Activated naive CD4-positive, alpha-beta T cell treated with anti-CD3 and anti-CD28 coated beads for 36 hours (primary cell): ENCODE measurements around the gene EHMT1. TPM values are rescaled to one million over a fixed set of nuclear protein-coding genes. Genes with fewer than 3 reads are reported as not detected.
"Not testable (repeated sequence)": the region's sequence is repeated elsewhere in the genome, so short reads cannot be mapped to it uniquely, and the experiment has no call there.

Experiments used
- CTCF ChIA-PET: fragments of 350-600 bp; sonication (Branson Sonifier 250); formaldehyde crosslinking; loops from one replicate; lab custom pipeline; 2021; ENCODE audit warnings: antibody characterized with exemption; lab: Charles Lee
- DNase-seq: peaks from one replicate; pipeline ENCODE4 v3.0.0-alpha.2; 2020
- H3K27ac Mint-ChIP-seq: one replicate; pipeline ENCODE4 v1.8.0; 2021; ENCODE audit warnings: mild to moderate bottlenecking, mixed read lengths
- H3K27me3 Mint-ChIP-seq: one replicate; pipeline ENCODE4 v1.8.0; 2021; ENCODE audit warnings: low read depth, mixed read lengths
- H3K36me3 Mint-ChIP-seq: one replicate; pipeline ENCODE4 v1.8.0; 2021; ENCODE audit warnings: low read depth, mixed read lengths
- H3K4me1 Mint-ChIP-seq: one replicate; pipeline ENCODE4 v1.8.0; 2021; ENCODE audit warnings: low read depth, mixed read lengths
- H3K4me3 Mint-ChIP-seq: one replicate; pipeline ENCODE4 v1.8.0; 2021; ENCODE audit warnings: mild to moderate bottlenecking, moderate library complexity, mixed read lengths
- H3K9me3 Mint-ChIP-seq: one replicate; pipeline ENCODE4 v1.8.0; 2021; ENCODE audit warnings: mixed read lengths
- intact Hi-C: fragments of 100-400 bp; cut with micrococcal nuclease; formaldehyde crosslinking; loops from one replicate; pipeline ENCODE4 v1.15.1; 2023
- total RNA-seq, 2 experiments: library from RNA; stranded (reverse); gene quantifications; one replicate each; pipeline ENCODE4 v1.2.3, GENCODE V29; 2021

Gene EHMT1
- total RNA-seq, 2 experiments from 2014 or later: 57.9 to 59.0 TPM

DNA sequence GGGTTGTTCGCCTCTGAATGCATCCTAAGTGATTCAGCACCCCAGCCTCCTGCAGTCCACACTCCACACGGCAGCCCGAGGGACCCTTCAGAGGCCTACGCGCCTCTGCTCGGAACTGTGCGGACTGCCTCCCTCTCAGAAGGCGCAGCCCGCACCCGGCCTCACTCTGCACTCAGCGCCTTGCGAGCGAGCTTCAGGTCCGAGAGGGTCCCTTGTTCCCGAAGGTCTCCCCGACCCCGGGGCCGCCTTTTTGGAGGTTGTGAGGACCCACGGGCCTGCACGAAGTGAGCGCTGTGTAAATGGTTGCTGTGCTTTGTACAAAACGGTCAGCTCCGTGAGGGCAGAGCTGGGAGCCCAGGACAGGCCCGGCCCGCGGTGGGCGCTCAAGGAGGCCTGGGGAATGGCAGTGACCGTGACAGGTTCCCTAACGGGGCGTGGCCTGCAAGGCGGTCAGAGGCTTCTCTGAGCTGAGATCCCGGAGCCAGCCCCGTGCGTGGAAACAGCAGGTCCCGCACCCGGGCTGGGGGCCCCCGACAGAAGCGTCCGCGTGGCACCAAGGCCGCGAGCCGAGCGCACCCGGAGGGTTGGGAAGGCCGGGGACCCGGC, 258.1 kb downstream of the EHMT1 start:
- CTCF ChIA-PET: interaction anchor here (0.6 kb wide), 1 partner anchor 140 kb away, joined by 4 read pairs; no protein-coding TSS in a partner anchor
- peaks cover 37% of the 10 kb centered on the region for H3K27me3 Mint-ChIP-seq
- intact Hi-C loops: no loop called here
- H3K9me3 Mint-ChIP-seq: no peaks in the 10 kb centered on the region
- H3K27ac Mint-ChIP-seq: no peak overlapping the region
- H3K4me1 Mint-ChIP-seq: peaks cover 3% of the 10 kb centered on the region
- DNase-seq: no peak
- no peaks in the 10 kb centered on the region for H3K36me3 Mint-ChIP-seq
- H3K4me3 Mint-ChIP-seq: no peak overlapping the region

DNA sequence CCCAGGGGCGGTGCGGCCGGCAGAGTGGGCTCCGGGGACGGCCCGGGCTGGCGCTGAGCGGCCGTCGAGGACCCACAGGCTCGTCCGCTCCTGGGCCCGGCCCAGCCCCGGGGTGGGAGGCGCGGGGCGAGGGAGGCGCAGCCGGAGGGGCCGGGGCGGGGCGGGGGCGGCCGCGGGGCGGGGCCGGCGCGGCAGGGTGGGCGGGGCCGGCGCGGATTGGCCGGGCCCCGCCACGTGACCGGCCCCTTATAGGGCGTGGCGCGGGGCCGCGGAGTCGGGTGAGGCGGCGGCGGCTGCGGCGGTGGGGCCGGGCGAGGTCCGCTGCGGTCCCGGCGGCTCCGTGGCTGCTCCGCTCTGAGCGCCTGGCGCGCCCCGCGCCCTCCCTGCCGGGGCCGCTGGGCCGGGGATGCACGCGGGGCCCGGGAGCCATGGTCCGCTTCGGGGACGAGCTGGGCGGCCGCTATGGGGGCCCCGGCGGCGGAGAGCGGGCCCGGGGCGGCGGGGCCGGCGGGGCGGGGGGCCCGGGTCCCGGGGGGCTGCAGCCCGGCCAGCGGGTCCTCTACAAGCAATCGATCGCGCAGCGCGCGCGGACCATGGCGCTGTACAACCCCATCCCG, 258.8 kb downstream of the EHMT1 start, which contains the start of gene CACNA1B:
Gene CACNA1B, plus strand, starts transcription at position 277 of the 617 bp plus-strand sequence. Its CDS starts 152 bp downstream, at position 429.
- H3K36me3 Mint-ChIP-seq, H3K9me3 Mint-ChIP-seq, H3K27ac Mint-ChIP-seq, H3K4me1 Mint-ChIP-seq, H3K4me3 Mint-ChIP-seq, intact Hi-C loops, DNase-seq, CTCF ChIA-PET: not testable (repeated sequence)
- H3K27me3 Mint-ChIP-seq: peaks cover 35% of the 10 kb centered on the region

DNA sequence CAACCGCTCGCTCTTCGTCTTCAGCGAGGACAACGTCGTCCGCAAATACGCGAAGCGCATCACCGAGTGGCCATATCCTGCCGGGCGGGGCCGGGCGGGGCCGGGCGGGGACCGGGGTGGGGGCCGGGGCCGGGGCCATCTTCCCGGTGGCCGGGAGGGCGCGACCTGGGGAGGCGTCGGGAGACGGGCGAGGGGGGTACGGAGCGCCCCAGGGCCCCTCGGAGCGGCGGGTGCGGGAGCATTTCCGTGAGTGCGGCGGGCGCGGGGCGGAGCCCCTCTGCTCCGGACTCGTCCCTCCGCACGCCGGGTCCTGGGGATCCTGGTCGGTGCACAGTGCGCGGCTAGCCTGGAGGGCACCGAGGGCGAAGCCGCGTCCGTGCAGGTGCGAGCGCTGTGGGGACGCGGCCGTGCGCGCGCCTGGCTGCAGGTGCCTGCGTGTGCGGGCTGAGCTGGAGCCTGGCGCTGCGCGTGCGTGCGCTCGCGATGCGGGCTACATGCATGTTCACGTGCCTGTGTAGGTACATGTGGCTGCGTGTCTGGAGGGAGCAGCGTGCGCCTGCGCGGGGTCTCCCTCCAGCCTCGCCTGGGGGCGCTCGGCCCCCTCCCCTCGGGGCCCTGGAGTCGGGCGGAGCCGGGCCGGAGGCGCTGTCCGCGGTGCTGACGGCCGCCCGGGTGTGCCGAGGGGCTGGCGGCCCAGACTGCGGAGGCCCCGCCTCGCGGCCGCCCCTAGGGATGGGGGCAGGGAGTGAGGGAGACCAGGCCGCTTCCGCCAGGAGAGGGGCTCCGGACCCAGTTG, 259.5 kb downstream of the EHMT1 start:
- intact Hi-C loops: no loop called here
- Mint-ChIP-seq H3K27me3 (peaks cover 34% of the 10 kb centered on the region), H3K4me1 (peaks cover 3% of the 10 kb centered on the region)

DNA sequence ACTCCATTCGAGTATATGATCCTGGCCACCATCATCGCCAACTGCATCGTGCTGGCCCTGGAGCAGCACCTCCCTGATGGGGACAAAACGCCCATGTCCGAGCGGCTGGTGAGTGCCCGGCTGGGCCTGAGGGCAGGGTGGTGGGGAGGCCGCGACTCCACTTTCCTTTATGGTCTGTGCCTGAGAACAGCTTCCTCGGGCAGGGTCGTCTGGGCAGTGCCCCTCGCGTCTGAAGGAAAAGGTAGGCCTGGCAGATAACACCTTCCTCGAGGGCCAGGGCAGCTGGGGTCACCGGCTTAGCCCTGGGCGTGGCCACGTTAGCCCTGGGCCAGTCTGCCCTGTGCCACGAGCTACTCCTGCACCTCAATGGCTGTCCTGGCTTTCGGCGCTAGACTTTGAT, 260.2 kb downstream of the EHMT1 start:
- intact Hi-C loops: no loop called here
- no peak overlapping the region for H3K27ac Mint-ChIP-seq
- DNase-seq: no peak
- H3K9me3 Mint-ChIP-seq: no peaks in the 10 kb centered on the region
- peaks cover 3% of the 10 kb centered on the region for H3K4me1 Mint-ChIP-seq
- H3K4me3 Mint-ChIP-seq: no peak overlapping the region
- H3K27me3 Mint-ChIP-seq: peaks cover 30% of the 10 kb centered on the region
- CTCF ChIA-PET: no interaction called here
- no peaks in the 10 kb centered on the region for H3K36me3 Mint-ChIP-seq

More for the DNA sequence above, 259.5 kb downstream of the EHMT1 start:
- H3K4me3 Mint-ChIP-seq: no peak overlapping the region
- peak; percentile 38 for DNase-seq
- no peaks in the 10 kb centered on the region for H3K9me3 Mint-ChIP-seq
- no peaks in the 10 kb centered on the region for H3K36me3 Mint-ChIP-seq
- H3K27ac Mint-ChIP-seq: no peak overlapping the region
- CTCF ChIA-PET: no interaction called here

DNA sequence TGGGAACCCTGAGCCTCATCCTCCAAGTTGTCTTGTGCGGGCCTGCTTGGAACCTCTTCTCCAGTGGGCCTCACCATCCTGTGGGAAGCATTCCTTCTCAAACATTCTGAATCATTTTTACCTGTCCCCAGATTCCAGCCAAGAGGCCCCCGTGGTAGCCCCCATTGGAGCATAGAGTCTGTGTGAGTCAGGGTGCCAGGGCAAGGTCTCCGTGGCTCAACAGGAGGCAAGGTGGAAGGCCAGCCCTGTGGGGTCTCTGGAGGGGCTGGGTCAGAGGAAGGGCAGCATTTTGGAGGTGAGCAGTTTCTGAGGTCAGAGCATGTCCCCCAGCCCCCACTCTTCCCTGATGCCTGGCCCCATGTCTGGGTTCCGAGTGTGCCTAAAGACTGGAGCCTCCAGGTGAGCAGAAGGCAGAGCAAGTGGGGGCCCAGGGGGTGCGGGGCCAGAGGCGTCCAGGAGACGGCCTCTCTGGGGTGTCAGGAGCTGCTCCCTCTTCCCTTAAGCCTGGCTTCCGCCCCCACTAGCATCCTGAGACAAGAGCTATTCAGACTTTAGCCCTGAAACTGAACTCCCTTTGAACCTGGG, 260.9 kb downstream of the EHMT1 start:
- no peak for DNase-seq
- H3K4me3 Mint-ChIP-seq: no peak overlapping the region
- intact Hi-C loops: no loop called here

DNA sequence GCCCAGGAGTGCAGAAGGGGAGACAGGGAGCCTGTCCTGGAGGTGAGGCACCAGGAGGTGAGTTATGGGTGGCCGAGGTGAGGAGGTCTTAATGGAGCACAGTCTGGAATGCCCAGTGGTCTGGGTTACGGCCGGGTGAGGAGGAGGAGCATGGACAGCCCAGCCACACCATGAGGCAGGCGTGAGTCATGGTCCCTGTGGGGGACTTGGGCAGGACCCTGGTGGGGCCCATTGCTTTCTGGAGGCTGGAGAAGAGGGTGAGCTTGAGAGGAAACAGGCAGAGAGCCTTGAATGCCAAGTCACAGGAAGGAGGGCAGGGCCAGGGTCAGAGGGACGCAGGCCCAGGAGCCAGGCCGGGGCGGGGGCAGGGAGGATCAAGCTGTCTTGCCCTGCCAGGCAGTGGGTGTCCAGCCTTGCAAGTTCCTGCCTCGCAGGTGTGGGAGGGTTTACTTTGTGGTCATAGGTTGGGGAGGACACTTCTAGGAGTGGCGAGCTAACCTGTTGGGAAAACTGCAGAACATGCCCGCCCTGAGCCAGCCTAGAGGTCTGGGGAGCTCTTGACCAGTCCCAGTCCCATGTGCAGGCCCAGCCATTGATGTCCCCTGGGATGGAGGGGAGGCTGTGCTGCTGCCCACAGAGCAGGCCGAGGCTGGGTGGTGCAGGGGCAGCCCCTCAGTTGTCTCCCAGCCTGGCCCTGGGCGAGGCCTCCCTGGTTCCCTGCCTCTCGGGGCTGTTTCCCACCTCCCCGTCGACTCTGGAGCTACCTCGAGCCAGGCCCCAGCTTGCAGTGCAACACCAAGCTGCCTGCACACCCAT, 261.6 kb downstream of the EHMT1 start:
- Mint-ChIP-seq H3K27ac (no peak overlapping the region), H3K4me3 (no peak overlapping the region), H3K9me3 (no peaks in the 10 kb centered on the region), H3K4me1 (peaks cover 3% of the 10 kb centered on the region), H3K36me3 (no peaks in the 10 kb centered on the region), H3K27me3 (peaks cover 30% of the 10 kb centered on the region)
- no peak for DNase-seq
- CTCF ChIA-PET: no interaction called here
- intact Hi-C loops: no loop called here

More for the DNA sequence above, 260.9 kb downstream of the EHMT1 start:
- Mint-ChIP-seq H3K4me1 (peaks cover 3% of the 10 kb centered on the region), H3K9me3 (no peaks in the 10 kb centered on the region), H3K27me3 (peaks cover 30% of the 10 kb centered on the region), H3K27ac (no peak overlapping the region), H3K36me3 (no peaks in the 10 kb centered on the region)
- CTCF ChIA-PET: no interaction called here

DNA sequence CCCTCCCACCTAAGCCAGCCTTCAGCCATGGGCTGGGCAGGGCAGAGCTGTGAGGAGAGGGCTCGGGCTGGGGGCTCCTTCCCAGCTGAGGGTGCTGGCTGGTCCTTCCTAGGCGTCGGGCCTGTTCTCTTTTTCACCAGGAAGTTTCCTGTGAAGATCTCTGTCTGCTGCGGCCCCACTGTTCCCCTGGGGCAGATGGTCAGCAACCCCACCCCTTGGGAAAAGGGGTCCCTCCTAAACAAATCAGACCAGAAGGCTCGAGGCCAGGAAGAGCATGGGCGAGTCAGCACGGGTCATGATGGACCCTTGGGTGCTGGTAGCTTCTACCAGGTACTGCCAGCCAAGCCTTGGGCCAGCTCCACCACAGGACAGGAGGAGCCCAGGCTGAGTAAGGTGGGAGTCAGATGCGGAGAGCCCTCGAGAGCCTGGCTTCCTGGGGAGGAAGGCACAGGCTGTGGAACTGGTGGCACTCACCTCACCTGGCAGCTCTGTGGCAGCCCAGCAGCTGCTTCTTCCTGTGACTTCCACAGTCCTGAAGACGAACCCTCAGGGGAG, 262.2 kb downstream of the EHMT1 start:
- H3K9me3 Mint-ChIP-seq: no peaks in the 10 kb centered on the region
- intact Hi-C loops: no loop called here
- H3K4me1 Mint-ChIP-seq: peaks cover 3% of the 10 kb centered on the region
- no peak overlapping the region for H3K27ac Mint-ChIP-seq
- H3K4me3 Mint-ChIP-seq: no peak overlapping the region
- CTCF ChIA-PET: no interaction called here
- no peak for DNase-seq
- no peaks in the 10 kb centered on the region for H3K36me3 Mint-ChIP-seq
- peaks cover 25% of the 10 kb centered on the region for H3K27me3 Mint-ChIP-seq

DNA sequence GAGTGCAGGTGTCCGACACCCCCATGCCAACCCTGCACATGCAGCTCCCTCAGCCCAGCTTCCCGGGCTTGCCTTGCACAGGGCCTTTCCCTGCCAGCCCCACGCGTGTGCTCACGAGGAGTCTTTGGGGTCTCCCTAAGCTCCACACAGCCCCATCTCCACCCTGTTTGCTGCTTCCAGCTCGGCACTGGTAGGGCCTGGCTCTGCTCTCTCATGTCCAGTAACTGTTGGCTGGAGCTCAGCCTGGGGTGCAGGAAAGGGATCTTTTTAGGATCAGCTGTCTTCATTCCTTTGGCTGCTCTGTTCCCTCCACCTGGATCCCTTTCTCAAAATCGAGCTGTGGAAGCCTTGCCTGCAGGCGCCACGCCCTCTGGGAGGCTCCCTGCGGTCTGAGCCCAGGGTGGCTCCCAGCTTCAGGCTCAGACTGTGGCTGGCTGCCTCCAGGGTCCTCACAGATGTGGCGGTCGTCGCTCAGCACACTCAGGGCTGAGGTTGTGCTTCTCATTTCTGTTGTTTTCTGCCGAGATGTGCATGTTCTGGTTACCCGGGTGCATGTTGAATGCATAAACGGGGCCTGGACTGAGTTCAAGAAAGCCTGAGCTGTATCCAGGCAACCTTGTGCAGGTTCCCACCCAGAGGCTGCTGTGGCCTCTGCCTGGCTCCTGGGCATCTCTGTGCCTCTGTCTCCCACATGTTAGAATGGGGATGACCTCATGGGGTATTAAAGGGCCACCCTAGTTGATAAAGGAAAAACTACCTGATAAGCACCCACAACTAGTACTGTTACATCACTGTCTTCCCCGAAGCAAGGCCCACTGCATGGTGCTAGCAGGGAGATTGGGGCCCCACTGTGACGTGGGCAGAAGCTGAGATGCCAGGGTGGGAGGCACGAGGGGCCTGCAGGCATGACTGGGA, 263.0 kb downstream of the EHMT1 start:
- no peak for DNase-seq
- intact Hi-C loops: no loop called here
- H3K9me3 Mint-ChIP-seq: no peaks in the 10 kb centered on the region
- no peak overlapping the region for H3K27ac Mint-ChIP-seq
- CTCF ChIA-PET: no interaction called here
- no peak overlapping the region for H3K4me3 Mint-ChIP-seq
- no peaks in the 10 kb centered on the region for H3K36me3 Mint-ChIP-seq
- no peaks in the 10 kb centered on the region for H3K4me1 Mint-ChIP-seq
- peaks cover 18% of the 10 kb centered on the region for H3K27me3 Mint-ChIP-seq

DNA sequence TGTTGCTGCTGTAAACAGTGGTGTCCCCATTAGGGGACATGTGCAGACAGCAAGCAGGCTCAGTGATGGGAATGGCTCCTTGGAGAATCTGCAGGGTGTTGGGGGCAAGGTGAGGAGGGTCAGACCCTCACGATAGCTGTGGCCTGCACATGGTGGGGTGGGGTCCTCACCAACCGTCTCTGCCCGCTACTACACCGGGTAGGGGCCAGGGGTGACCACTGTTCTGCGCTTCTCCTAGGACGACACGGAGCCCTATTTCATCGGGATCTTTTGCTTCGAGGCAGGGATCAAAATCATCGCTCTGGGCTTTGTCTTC, 263.7 kb downstream of the EHMT1 start:
- no peaks in the 10 kb centered on the region for H3K9me3 Mint-ChIP-seq
- no peak overlapping the region for H3K27ac Mint-ChIP-seq
- DNase-seq: no peak
- peaks cover 18% of the 10 kb centered on the region for H3K27me3 Mint-ChIP-seq
- H3K4me3 Mint-ChIP-seq: no peak overlapping the region
- intact Hi-C loops: no loop called here
- no peaks in the 10 kb centered on the region for H3K4me1 Mint-ChIP-seq
- CTCF ChIA-PET: no interaction called here
- H3K36me3 Mint-ChIP-seq: no peaks in the 10 kb centered on the region

DNA sequence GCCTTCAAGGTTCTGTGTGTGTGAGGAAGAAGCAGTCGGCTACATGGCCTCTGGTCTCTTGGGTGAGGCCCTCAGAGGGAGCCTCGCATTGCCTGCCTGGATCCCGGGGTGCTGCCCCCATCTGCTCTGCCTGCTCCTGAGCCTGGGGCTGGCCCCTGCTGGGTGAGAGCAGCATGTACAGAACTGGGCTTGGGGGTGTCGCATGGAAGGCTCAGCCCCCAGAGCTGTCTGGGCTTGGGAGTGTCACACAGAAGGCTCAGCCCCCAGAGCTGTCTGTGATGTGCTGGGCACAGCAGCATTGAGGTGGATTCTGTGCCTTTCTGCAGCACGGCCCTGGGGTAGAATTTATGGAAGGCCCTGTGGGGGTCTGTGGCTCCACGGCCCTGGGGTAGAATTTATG, 265.2 kb downstream of the EHMT1 start:
- H3K9me3 Mint-ChIP-seq, DNase-seq, H3K4me1 Mint-ChIP-seq, H3K4me3 Mint-ChIP-seq, H3K27ac Mint-ChIP-seq, H3K36me3 Mint-ChIP-seq, CTCF ChIA-PET, intact Hi-C loops: not testable (repeated sequence)
- H3K27me3 Mint-ChIP-seq: peaks cover 16% of the 10 kb centered on the region

DNA sequence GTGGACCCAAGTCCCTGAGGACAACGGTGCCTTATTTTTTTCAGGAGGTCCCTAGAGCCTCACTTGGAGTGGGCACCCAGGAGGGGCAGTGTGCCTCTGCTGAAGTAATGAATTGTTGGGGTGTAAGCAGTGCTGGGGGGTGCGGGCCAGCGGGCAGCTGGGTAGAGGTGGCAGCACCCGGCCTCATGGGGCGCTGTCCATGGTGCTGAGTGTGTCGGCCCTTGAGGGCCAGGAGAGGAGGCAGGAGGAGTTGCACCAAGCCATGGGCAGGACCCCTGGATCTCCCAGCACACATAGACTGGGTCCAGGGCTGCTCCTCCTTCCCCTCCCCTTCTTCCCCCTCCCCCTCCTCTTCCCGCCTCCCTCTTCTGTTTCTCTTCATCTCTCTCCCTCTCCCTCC, 265.7 kb downstream of the EHMT1 start:
- H3K4me1 Mint-ChIP-seq, intact Hi-C loops, H3K9me3 Mint-ChIP-seq, H3K4me3 Mint-ChIP-seq, H3K36me3 Mint-ChIP-seq, H3K27ac Mint-ChIP-seq, CTCF ChIA-PET: not testable (repeated sequence)
- peak; percentile 45 for DNase-seq
- H3K27me3 Mint-ChIP-seq: peaks cover 10% of the 10 kb centered on the region
